Skin of body (tissue), 2 donors: ENCODE measurements around the gene CXCL5. TPM values are rescaled to one million over a fixed set of nuclear protein-coding genes. Genes with fewer than 3 reads are reported as not detected.

Experiments
- DNase-seq: peaks from one replicate; lab custom pipeline; 2025; lab: John Stamatoyannopoulos, UW
- total RNA-seq: library from RNA; depleted of rRNA; stranded (reverse); fragments of >200 nt; gene quantifications from one replicate; pipeline ENCODE4 v1.2.3, GENCODE V29; 2014

The CXCL5 gene
- 0.20 TPM for total RNA-seq

- no peak for DNase-seq
Observed at GRCh38 chr4:73998040-73999011, at the start of gene CXCL5. CXCL5 (minus strand) TSS chr4:73998677; CDS start chr4:73998581, 96 bp downstream.

GRCh38 chr4:74047152-74047551, 48.7 kb upstream of the CXCL5 start:
- DNase-seq: no peak

- no peak for DNase-seq
Observed at GRCh38 chr4:74045772-74046171, 47.3 kb upstream of the CXCL5 start.

GRCh38 chr4:74045247-74045646, 46.8 kb upstream of the CXCL5 start:
- DNase-seq: no peak

GRCh38 chr4:74044677-74045076, 46.2 kb upstream of the CXCL5 start:
- no peak for DNase-seq

- DNase-seq: no peak
Observed at GRCh38 chr4:74042681-74043080, 44.2 kb upstream of the CXCL5 start.

- DNase-seq: no peak
Observed at GRCh38 chr4:74041418-74041817, 42.9 kb upstream of the CXCL5 start.

- no peak for DNase-seq
Observed at GRCh38 chr4:74039315-74039763, 40.9 kb upstream of the CXCL5 start.

GRCh38 chr4:74038425-74039314, 40.2 kb upstream of the CXCL5 start, which contains the start of gene CXCL3:
CXCL3 (minus strand) TSS chr4:74038689; CDS start chr4:74038611, 78 bp downstream.
- no peak for DNase-seq

- DNase-seq: no peak
Observed at GRCh38 chr4:74038086-74038424, 39.6 kb upstream of the CXCL5 start.

- no peak for DNase-seq
Observed at GRCh38 chr4:74037076-74037955, 38.8 kb upstream of the CXCL5 start.

- DNase-seq: no peak
Observed at GRCh38 chr4:74033739-74034138, 35.3 kb upstream of the CXCL5 start.

- DNase-seq: no peak
Observed at GRCh38 chr4:74032064-74032463, 33.6 kb upstream of the CXCL5 start.

- no peak for DNase-seq
Observed at GRCh38 chr4:74031576-74031975, 33.1 kb upstream of the CXCL5 start.

GRCh38 chr4:74030285-74030684, 31.8 kb upstream of the CXCL5 start:
- no peak for DNase-seq

- DNase-seq: no peak
Observed at GRCh38 chr4:74028504-74028903, 30.0 kb upstream of the CXCL5 start.

GRCh38 chr4:74023709-74024108, 25.2 kb upstream of the CXCL5 start:
- no peak for DNase-seq

GRCh38 chr4:74021601-74022000, 23.1 kb upstream of the CXCL5 start:
- no peak for DNase-seq

GRCh38 chr4:74018771-74019170, 20.3 kb upstream of the CXCL5 start:
- no peak for DNase-seq

GRCh38 chr4:74018116-74018515, 19.6 kb upstream of the CXCL5 start:
- no peak for DNase-seq

- no peak for DNase-seq
Observed at GRCh38 chr4:74016068-74016467, 17.6 kb upstream of the CXCL5 start.
